LHCN-M2 (cell line): ENCODE results near the gene USP2. TPM values are rescaled to one million over a fixed set of nuclear protein-coding genes. Genes with fewer than 3 reads are reported as not detected.
A peak's percentile ranks its signal among the peaks of the same experiment; 100 is the strongest.

Experiments used
- DNase-seq: peaks from one replicate; pipeline ENCODE4 v3.0.0-alpha.2; 2012; ENCODE audit warnings: low read depth
- total RNA-seq: library from RNA; depleted of rRNA; stranded (reverse); fragments of >200 nt; gene quantifications from 2 replicates; pipeline ENCODE4 v1.2.3, GENCODE V29; 2014

USP2 gene
- total RNA-seq, 1 experiment from 2014 or later: 4.0 TPM

- peak; percentile 26 for DNase-seq
Measured at GRCh38 chr11:119363851-119364590, 17.5 kb downstream of the USP2 start.

- DNase-seq: no peak
Measured at GRCh38 chr11:119363081-119363850, 18.2 kb downstream of the USP2 start.

GRCh38 chr11:119362741-119363080 is 18.8 kb downstream of the USP2 start:
- no peak for DNase-seq

GRCh38 chr11:119361941-119362725 is 19.4 kb downstream of the USP2 start:
- DNase-seq: no peak

- DNase-seq: peak; percentile 99
Measured at GRCh38 chr11:119361056-119361787, 20.3 kb downstream of the USP2 start.

GRCh38 chr11:119359365-119360214 is 21.9 kb downstream of the USP2 start:
- no peak for DNase-seq

- DNase-seq: no peak
Measured at GRCh38 chr11:119357074-119357473, 24.4 kb downstream of the USP2 start.

- DNase-seq: no peak
Measured at GRCh38 chr11:119356349-119357031, 25.0 kb downstream of the USP2 start.

- DNase-seq: no peak
Measured at GRCh38 chr11:119355091-119355843, 26.2 kb downstream of the USP2 start.

- no peak for DNase-seq
Measured at GRCh38 chr11:119352857-119353260, 28.6 kb downstream of the USP2 start.

- no peak for DNase-seq
Measured at GRCh38 chr11:119351232-119351631, 30.3 kb downstream of the USP2 start.

GRCh38 chr11:119350302-119350701 is 31.2 kb downstream of the USP2 start:
- no peak for DNase-seq

GRCh38 chr11:119347940-119348605 is 33.4 kb downstream of the USP2 start:
- no peak for DNase-seq

- DNase-seq: no peak
Measured at GRCh38 chr11:119347242-119347641, 34.2 kb downstream of the USP2 start.

GRCh38 chr11:119346605-119347004 is 34.9 kb downstream of the USP2 start, which contains the start of gene MFRP:
MFRP (minus strand) TSS chr11:119346705; CDS start chr11:119346513, 192 bp downstream.
- DNase-seq: no peak

- DNase-seq: no peak
Measured at GRCh38 chr11:119345685-119346084, 35.8 kb downstream of the USP2 start.

- no peak for DNase-seq
Measured at GRCh38 chr11:119344291-119345010, 37.0 kb downstream of the USP2 start.

GRCh38 chr11:119343726-119344125 is 37.8 kb downstream of the USP2 start:
- no peak for DNase-seq
